DMS53 (cell line): ENCODE measurements around the gene MRPL2.

Experiments
- DNase-seq: peaks from one replicate; lab custom pipeline; 2025; lab: John Stamatoyannopoulos, UW

The MRPL2 gene

GRCh38 chr6:43020052-43020705 is 39.1 kb downstream of the MRPL2 start:
- no peak for DNase-seq

GRCh38 chr6:43019152-43019551 is 40.1 kb downstream of the MRPL2 start:
- no peak for DNase-seq

GRCh38 chr6:43016943-43017334 is 42.3 kb downstream of the MRPL2 start:
- DNase-seq = no peak

GRCh38 chr6:43016176-43016942 is 42.9 kb downstream of the MRPL2 start:
- DNase-seq = no peak

- DNase-seq = peak; percentile 47
Observed at GRCh38 chr6:43014434-43014909, 44.8 kb downstream of the MRPL2 start.

- DNase-seq = peak; percentile 100
Observed at GRCh38 chr6:43013843-43014433, 45.3 kb downstream of the MRPL2 start, which contains the start of the genes KLHDC3 and MEA1. TSS of gene KLHDC3 (plus strand) at chr6:43014249. CDS start at chr6:43017193, 2,944 bp downstream. TSS of gene MEA1 (minus strand) at chr6:43013946. CDS start at chr6:43013813, 133 bp downstream.

- peak; percentile 50 for DNase-seq
Observed at GRCh38 chr6:43013097-43013842, 46.0 kb downstream of the MRPL2 start.

GRCh38 chr6:43012364-43012763 is 46.9 kb downstream of the MRPL2 start:
- DNase-seq = no peak

GRCh38 chr6:43011207-43011606 is 48.0 kb downstream of the MRPL2 start:
- no peak for DNase-seq

- peak; percentile 74 for DNase-seq
Observed at GRCh38 chr6:43009124-43009523, 50.1 kb downstream of the MRPL2 start.

- no peak for DNase-seq
Observed at GRCh38 chr6:43007126-43007525, 52.1 kb downstream of the MRPL2 start.

- DNase-seq = no peak
Observed at GRCh38 chr6:43006251-43006650, 53.0 kb downstream of the MRPL2 start.

- DNase-seq = no peak
Observed at GRCh38 chr6:43005844-43006243, 53.4 kb downstream of the MRPL2 start.
